Measurements from ENCODE around the gene SYNDIG1.

Gene SYNDIG1

GRCh38 chr20:24470746-24471582 is 1.5 kb downstream of the SYNDIG1 start:
- Histone ChIP-seq H3K4me3 (no peak overlapping the region), H3K4me1 (no peaks in the 10 kb centered on the region)

GRCh38 chr20:24472426-24472825 is 3.0 kb downstream of the SYNDIG1 start:
- in situ Hi-C loops (cut with MboI; ENCODE audit: low sequenced_read_pairs), result no loop called here
- no peak for DNase-seq (ENCODE audit: low spot score in 2 of 2)
- Histone ChIP-seq H3K36me3 (replicated peaks) (no peaks in the 10 kb centered on the region), H3K4me3 (no peak overlapping the region), H3K9me3 (no peaks in the 10 kb centered on the region), H3K27me3 (ENCODE audit: low read depth) (peaks cover 4% of the 10 kb centered on the region; the same call in 1 of the 2 replicates), H3K4me1 (no peaks in the 10 kb centered on the region)

More at GRCh38 chr20:24470746-24471582, 1.5 kb downstream of the SYNDIG1 start:
- no peaks in the 10 kb centered on the region for H3K9me3 ChIP-seq
- no peaks in the 10 kb centered on the region for H3K36me3 ChIP-seq (replicated peaks)
- in situ Hi-C loops (cut with MboI; ENCODE audit: low sequenced_read_pairs), result no loop called here
- H3K27me3 ChIP-seq (ENCODE audit: low read depth), result peaks cover 4% of the 10 kb centered on the region; the same call in 1 of the 2 replicates
- no peak for DNase-seq (ENCODE audit: low spot score in 2 of 2)

GRCh38 chr20:24473435-24474223 is 4.2 kb downstream of the SYNDIG1 start:
- no peaks in the 10 kb centered on the region for H3K4me1 ChIP-seq
- H3K4me3 ChIP-seq, result no peak overlapping the region
- DNase-seq (ENCODE audit: low spot score in 2 of 2), result no peak
- no peaks in the 10 kb centered on the region for H3K36me3 ChIP-seq (replicated peaks)
- in situ Hi-C loops (cut with MboI; ENCODE audit: low sequenced_read_pairs), result no loop called here
- peaks cover 2% of the 10 kb centered on the region; the same call in 1 of the 2 replicates for H3K27me3 ChIP-seq (ENCODE audit: low read depth)
- H3K9me3 ChIP-seq, result no peaks in the 10 kb centered on the region

- Histone ChIP-seq H3K9me3 (no peaks in the 10 kb centered on the region), H3K4me3 (no peak overlapping the region), H3K36me3 (replicated peaks) (no peaks in the 10 kb centered on the region), H3K27me3 (ENCODE audit: low read depth) (no peaks in the 10 kb centered on the region), H3K4me1 (no peaks in the 10 kb centered on the region)
- in situ Hi-C loops (cut with MboI; ENCODE audit: low sequenced_read_pairs), result no loop called here
- DNase-seq (ENCODE audit: low spot score in 2 of 2), result no peak
Observed at GRCh38 chr20:24477831-24478547, 8.6 kb downstream of the SYNDIG1 start.

GRCh38 chr20:24478584-24478983 is 9.2 kb downstream of the SYNDIG1 start:
- Histone ChIP-seq H3K4me1 (no peaks in the 10 kb centered on the region), H3K27me3 (ENCODE audit: low read depth) (no peaks in the 10 kb centered on the region), H3K4me3 (no peak overlapping the region), H3K36me3 (replicated peaks) (no peaks in the 10 kb centered on the region), H3K9me3 (no peaks in the 10 kb centered on the region)
- no peak for DNase-seq (ENCODE audit: low spot score in 2 of 2)
- in situ Hi-C loops (cut with MboI; ENCODE audit: low sequenced_read_pairs), result no loop called here

- DNase-seq (ENCODE audit: low spot score in 2 of 2), result no peak
- no peaks in the 10 kb centered on the region for H3K4me1 ChIP-seq
- H3K4me3 ChIP-seq, result no peak overlapping the region
- no peaks in the 10 kb centered on the region for H3K9me3 ChIP-seq
- H3K36me3 ChIP-seq (replicated peaks), result no peaks in the 10 kb centered on the region
- no peaks in the 10 kb centered on the region for H3K27me3 ChIP-seq (ENCODE audit: low read depth)
- in situ Hi-C loops (cut with MboI; ENCODE audit: low sequenced_read_pairs), result no loop called here
Observed at GRCh38 chr20:24479106-24479505, 9.7 kb downstream of the SYNDIG1 start.

GRCh38 chr20:24479595-24479994 is 10.2 kb downstream of the SYNDIG1 start:
- H3K9me3 ChIP-seq, result no peaks in the 10 kb centered on the region
- H3K4me1 ChIP-seq, result no peaks in the 10 kb centered on the region
- H3K4me3 ChIP-seq, result no peak overlapping the region
- in situ Hi-C loops (cut with MboI; ENCODE audit: low sequenced_read_pairs), result no loop called here
- no peaks in the 10 kb centered on the region for H3K36me3 ChIP-seq (replicated peaks)
- no peak for DNase-seq (ENCODE audit: low spot score in 2 of 2)
- H3K27me3 ChIP-seq (ENCODE audit: low read depth), result no peaks in the 10 kb centered on the region

GRCh38 chr20:24480509-24480908 is 11.1 kb downstream of the SYNDIG1 start:
- no peak for DNase-seq (ENCODE audit: low spot score in 2 of 2)

GRCh38 chr20:24481173-24481572 is 11.7 kb downstream of the SYNDIG1 start:
- in situ Hi-C loops (cut with MboI; ENCODE audit: low sequenced_read_pairs), result no loop called here

More at GRCh38 chr20:24480509-24480908, 11.1 kb downstream of the SYNDIG1 start:
- H3K36me3 ChIP-seq (replicated peaks), result no peaks in the 10 kb centered on the region
- H3K27me3 ChIP-seq (ENCODE audit: low read depth), result no peaks in the 10 kb centered on the region
- no peaks in the 10 kb centered on the region for H3K4me1 ChIP-seq
- in situ Hi-C loops (cut with MboI; ENCODE audit: low sequenced_read_pairs), result no loop called here
- H3K4me3 ChIP-seq, result no peak overlapping the region
- no peaks in the 10 kb centered on the region for H3K9me3 ChIP-seq

GRCh38 chr20:24483435-24484080 is 14.1 kb downstream of the SYNDIG1 start:
- no peak overlapping the region for H3K4me3 ChIP-seq
- DNase-seq (ENCODE audit: low spot score in 2 of 2), result no peak
- H3K27me3 ChIP-seq (ENCODE audit: low read depth), result no peaks in the 10 kb centered on the region
- no peaks in the 10 kb centered on the region for H3K36me3 ChIP-seq (replicated peaks)
- no peaks in the 10 kb centered on the region for H3K4me1 ChIP-seq
- H3K9me3 ChIP-seq, result no peaks in the 10 kb centered on the region
- in situ Hi-C loops (cut with MboI; ENCODE audit: low sequenced_read_pairs), result no loop called here

More at GRCh38 chr20:24481173-24481572, 11.7 kb downstream of the SYNDIG1 start:
- H3K9me3 ChIP-seq, result no peaks in the 10 kb centered on the region
- H3K4me1 ChIP-seq, result no peaks in the 10 kb centered on the region
- H3K4me3 ChIP-seq, result no peak overlapping the region
- no peaks in the 10 kb centered on the region for H3K27me3 ChIP-seq (ENCODE audit: low read depth)
- DNase-seq (ENCODE audit: low spot score in 2 of 2), result no peak
- no peaks in the 10 kb centered on the region for H3K36me3 ChIP-seq (replicated peaks)

- in situ Hi-C loops (cut with MboI; ENCODE audit: low sequenced_read_pairs), result no loop called here
- no peaks in the 10 kb centered on the region for H3K36me3 ChIP-seq (replicated peaks)
- no peaks in the 10 kb centered on the region for H3K4me1 ChIP-seq
- no peak for DNase-seq (ENCODE audit: low spot score in 2 of 2)
- no peak overlapping the region for H3K4me3 ChIP-seq
- no peaks in the 10 kb centered on the region for H3K9me3 ChIP-seq
- no peaks in the 10 kb centered on the region for H3K27me3 ChIP-seq (ENCODE audit: low read depth)
Observed at GRCh38 chr20:24484081-24484450, 14.6 kb downstream of the SYNDIG1 start.

- DNase-seq (ENCODE audit: low spot score in 2 of 2), result no peak
- in situ Hi-C loops (cut with MboI; ENCODE audit: low sequenced_read_pairs), result no loop called here
- no peaks in the 10 kb centered on the region for H3K9me3 ChIP-seq
- H3K36me3 ChIP-seq (replicated peaks), result no peaks in the 10 kb centered on the region
- no peaks in the 10 kb centered on the region for H3K4me1 ChIP-seq
- H3K4me3 ChIP-seq, result no peak overlapping the region
- H3K27me3 ChIP-seq (ENCODE audit: low read depth), result no peaks in the 10 kb centered on the region
Observed at GRCh38 chr20:24485981-24486380, 16.6 kb downstream of the SYNDIG1 start.

GRCh38 chr20:24487240-24487639 is 17.8 kb downstream of the SYNDIG1 start:
- Histone ChIP-seq H3K4me3 (no peak overlapping the region), H3K4me1 (no peaks in the 10 kb centered on the region), H3K36me3 (replicated peaks) (no peaks in the 10 kb centered on the region), H3K9me3 (no peaks in the 10 kb centered on the region), H3K27me3 (ENCODE audit: low read depth) (no peaks in the 10 kb centered on the region)
- in situ Hi-C loops (cut with MboI; ENCODE audit: low sequenced_read_pairs), result no loop called here
- no peak for DNase-seq (ENCODE audit: low spot score in 2 of 2)
